HS-27A (cell line): Measurements from ENCODE around the gene PIMREG.
A peak's percentile ranks its signal among the peaks of the same experiment; 100 is the strongest.

Experiments
- DNase-seq: peaks from one replicate; pipeline ENCODE4 v3.0.0-alpha.2; 2012; ENCODE audit warnings: low read depth, missing footprints

Gene PIMREG, protein sequence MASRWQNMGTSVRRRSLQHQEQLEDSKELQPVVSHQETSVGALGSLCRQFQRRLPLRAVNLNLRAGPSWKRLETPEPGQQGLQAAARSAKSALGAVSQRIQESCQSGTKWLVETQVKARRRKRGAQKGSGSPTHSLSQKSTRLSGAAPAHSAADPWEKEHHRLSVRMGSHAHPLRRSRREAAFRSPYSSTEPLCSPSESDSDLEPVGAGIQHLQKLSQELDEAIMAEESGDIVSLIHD

GRCh38 chr17:6443692-6444570 is at the start of gene PIMREG:
TSS of gene PIMREG (plus strand) at chr17:6444455. CDS start at chr17:6445111, 656 bp downstream.
- DNase-seq, result peak; percentile 66

GRCh38 chr17:6398955-6399354 is 45.3 kb upstream of the PIMREG start:
- no peak for DNase-seq

DNA sequence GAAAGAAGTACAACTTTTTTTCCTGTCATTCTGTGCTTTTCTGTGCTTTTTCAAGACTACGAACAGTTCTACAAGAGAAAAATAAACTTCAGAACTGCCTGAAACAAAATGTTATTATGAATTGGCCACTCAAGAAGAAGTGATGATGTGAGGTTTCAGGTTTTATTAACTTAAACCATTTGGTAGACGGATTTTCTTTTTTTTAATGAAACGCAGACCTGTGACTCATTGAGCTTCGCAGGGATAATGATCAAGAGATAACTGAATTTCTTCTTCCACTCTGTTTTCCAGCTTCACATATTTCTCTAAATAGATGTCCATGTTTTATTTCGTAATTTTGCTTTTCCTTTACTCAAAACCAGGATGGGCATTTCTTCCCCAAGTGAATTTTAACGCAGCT is 42.0 kb upstream of the PIMREG start:
- DNase-seq, result no peak

DNA sequence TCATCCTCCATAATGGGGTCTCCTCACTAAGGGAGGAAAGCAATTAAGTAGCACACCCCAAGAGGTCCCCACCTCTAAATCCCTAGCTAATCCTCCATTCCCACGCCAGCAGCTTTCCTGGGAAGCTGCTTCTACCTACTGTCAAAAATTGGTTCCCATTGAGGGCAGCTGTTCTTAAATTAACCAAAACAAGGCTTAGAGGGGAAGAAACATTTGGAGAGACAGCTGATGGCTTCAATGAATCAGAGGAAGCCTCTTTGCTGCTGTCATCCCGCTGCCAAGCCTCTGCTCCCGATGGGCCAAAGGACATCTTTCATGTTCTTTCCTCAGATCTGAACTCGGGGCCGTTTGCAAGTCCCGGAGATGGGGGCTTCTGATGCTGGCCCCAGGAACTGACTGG is 36.0 kb upstream of the PIMREG start:
- no peak for DNase-seq

DNA sequence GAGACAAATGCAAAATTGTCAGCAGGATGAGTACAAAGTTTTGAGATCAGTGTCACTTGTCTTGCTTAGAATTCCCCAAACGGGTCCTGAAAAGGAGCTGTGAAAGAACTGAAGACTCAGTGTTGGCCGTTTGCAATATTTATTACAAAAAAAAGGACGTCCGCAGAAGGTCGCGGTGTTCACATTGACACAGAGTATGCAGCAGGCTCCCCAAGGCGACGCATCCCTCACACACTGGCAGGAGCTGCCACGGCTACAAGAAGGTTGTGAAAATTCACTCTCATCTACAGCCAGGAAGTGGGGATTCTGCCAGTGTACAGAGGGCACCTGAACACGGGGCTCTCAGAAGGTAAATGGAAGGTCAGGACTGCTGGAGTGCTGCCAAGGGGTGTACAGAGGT is 35.5 kb upstream of the PIMREG start:
- no peak for DNase-seq

DNA sequence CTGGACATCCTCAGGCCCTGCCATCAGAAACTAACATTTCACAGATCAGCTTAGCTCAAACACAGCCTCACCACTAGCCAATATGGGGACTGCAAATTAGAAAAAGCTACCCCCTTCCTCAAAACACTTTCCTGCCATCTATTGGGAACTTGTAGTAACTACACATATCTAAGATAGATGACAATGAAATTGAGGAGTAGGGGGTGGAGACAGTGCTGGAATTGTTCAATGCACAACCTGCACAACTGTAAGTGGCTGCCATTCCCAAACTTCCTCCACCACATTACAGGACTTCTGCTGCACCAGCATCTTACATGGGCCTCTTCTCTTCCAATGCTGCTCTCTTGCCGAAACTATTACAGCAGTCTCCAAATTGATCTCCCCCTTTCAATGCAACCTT is 31.2 kb upstream of the PIMREG start:
- no peak for DNase-seq

- no peak for DNase-seq
These were observed 28.6 kb upstream of the PIMREG start for GRCh38 chr17:6415616-6416015.

GRCh38 chr17:6420173-6420641 is 24.0 kb upstream of the PIMREG start:
- no peak for DNase-seq

- no peak for DNase-seq
These were observed 22.3 kb upstream of the PIMREG start for GRCh38 chr17:6421700-6422604.

DNA sequence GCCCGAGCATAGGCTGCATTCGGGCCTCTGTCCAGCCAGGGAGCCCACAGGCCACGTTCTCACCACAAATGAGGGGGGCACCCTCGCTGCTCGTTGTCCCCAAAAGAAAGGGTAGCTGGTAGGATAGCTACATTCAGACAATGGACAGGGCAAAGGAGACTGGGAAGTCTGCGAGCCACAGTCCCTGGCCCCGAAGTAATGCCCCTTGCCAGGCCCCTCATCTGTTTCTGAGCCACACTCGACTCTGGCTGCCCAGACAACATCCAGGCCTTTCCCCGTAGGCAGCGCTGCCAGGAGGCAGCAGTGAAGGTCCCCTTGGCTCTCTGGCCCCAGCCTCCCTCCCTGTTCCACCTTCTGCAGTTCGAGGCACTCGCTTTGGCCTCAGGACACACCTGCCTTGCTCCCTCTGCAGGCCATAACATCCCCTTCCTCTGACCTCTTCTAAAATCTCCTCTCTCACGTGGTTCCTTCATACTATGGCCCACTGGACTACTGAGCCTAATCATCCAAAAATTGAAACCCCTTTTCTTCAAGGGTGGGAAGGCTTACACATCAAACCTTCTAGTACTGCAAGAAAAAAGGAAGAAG is 21.5 kb upstream of the PIMREG start:
- no peak for DNase-seq

GRCh38 chr17:6423931-6424330 is 20.3 kb upstream of the PIMREG start:
- DNase-seq, result no peak

- DNase-seq, result no peak
These were observed 18.8 kb upstream of the PIMREG start for GRCh38 chr17:6425407-6425806.

DNA sequence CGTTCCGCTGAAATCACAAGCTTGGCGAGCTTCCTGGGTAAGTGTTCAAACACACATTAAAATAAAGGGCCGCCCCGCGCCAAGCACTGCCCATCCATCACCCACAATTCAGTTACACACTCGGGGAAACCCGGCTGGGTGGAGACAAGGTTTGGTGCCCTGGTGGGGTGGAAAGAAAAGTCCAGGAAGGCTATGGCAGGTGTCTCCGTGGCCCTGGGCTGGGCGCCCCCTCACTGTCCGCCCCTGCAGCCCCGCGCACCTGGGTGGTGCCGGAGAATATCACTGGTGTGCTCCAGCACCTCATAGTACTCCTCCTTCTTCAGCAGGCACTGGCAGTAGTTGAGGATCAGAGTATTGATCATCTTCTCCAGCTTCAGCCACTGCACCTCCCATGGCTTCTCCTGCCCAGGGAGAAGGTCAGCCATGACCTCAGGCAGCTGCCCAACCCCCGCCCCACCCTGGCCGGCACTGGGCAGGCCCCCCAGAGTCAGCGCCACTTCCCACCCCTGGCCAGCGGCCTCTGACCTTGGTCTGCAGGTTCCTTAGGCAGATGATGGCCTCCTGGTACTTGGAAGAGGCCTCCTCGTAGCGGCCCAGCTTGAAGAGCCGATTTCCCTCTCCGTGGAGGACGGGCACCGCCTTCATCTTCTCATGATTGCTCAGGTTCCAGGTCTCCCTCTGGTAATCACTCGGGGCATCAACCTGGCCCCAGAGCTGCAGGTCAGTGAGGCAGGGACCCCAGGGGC is 17.7 kb upstream of the PIMREG start:
- no peak for DNase-seq

DNA sequence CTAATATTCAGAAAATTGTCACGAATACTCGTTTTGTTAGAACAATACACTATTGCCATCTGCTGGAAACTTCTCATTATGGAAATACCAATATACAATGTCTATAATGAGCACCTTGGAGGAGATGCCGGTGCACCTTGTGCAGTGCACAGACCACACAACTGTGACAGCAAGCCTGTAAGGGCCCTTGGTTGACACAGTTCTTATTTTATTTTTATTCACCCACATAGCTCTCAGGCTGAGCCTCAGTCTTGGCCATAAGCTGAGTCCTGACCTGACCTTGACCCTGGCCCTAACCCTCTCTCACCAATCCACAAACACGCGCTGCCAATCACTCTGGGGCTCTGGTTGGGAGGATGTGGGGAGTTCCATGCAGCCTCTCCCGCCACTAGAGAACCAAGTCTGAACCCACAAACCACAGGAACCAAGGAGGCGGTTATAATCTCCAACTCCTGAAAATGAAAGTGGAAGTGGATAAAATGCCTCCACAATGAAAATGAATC is 16.9 kb upstream of the PIMREG start:
- no peak for DNase-seq

GRCh38 chr17:6428207-6428965 is 15.9 kb upstream of the PIMREG start:
- DNase-seq, result no peak

DNA sequence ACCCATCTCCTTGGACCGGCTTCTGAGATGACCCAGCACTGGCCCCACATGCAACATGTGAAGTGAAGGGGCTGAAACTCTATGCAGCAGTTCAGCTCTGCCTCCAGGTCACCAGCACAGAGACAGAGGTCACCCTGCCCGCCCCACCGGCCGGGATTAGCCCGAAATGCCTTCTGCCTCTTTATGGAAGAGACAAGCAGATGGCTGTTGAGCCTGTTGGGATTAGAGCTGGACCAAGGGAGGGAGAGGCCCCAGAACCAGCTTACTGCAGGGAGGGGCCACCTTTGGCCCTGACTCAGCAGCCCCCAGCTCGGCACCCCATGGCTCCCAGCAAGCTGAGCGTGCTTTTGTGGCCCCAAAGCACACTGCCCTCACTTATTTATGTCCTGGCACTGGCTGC is 15.0 kb upstream of the PIMREG start:
- no peak for DNase-seq

DNA sequence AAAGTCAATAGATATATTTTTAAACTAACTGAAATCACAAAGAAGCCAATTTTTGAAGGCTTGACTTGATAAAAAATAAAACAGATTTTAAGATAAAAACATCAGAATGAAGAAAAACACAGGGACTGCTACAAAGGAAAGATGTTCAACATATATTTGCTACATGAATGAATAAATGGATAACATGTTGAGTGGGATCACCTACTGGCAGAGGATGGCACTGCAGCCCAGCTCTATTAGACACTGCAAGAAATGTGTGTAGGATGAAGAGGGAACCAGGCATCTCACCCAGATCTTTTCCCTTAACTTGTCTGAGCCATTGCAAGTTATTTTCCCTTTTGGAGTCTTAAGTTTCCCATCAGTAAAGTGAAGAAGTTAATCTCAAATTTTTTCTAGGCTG is 13.5 kb upstream of the PIMREG start:
- DNase-seq, result no peak

DNA sequence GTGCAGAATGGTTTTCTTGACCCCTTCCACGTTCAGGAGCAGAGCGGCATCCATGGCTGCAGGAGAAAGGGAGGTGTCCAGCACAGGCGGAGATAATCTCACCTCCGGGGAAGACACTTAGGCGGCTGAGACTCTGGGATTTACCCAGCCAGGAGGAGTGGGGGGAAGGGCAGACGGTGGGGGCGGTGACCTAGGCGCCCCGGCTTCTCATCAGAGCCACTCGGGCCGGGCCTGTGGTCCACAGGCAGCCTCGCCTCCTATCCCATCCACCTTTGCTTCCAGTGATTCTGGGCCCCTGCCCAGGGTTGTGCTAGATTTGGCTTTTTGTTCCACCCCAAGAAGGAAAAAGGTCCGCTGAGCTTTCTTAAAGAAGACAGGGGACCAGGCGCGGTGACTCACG is 9.2 kb upstream of the PIMREG start, which contains the start of gene AIPL1:
Gene AIPL1, minus strand, starts transcription at position 71 of the 400 bp plus-strand sequence. Its CDS starts 17 bp downstream, at position 54.
- DNase-seq, result no peak

DNA sequence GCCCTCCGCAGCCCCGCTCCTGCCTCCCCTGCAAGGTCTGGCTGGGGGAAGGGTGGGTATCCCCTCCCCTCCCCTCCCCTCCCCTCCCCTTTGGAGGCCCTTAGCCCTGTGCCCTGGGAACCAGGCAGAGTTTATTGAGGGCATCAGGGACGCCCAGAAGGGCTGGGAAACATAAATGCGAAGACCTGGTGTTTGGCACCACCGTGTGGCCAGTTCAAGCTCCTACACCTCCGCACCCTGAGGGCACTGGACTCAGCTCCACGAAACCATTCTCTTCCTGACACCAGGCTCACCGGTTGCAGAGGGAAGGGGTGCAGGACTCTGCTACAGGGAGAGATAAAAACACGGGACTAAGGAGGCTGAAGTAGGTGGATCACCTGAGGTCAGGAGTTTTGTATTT is 8.3 kb upstream of the PIMREG start:
- no peak for DNase-seq

GRCh38 chr17:6437466-6437865 is 6.8 kb upstream of the PIMREG start:
- DNase-seq, result no peak
